ENCODE measurements around the gene ANO6. TPM values are rescaled to one million over a fixed set of nuclear protein-coding genes. Genes with fewer than 3 reads are reported as not detected.
"Not testable (repeated sequence)": the region's sequence is repeated elsewhere in the genome, so short reads cannot be mapped to it uniquely, and the experiment has no call there.

The ANO6 gene
- total RNA-seq, 2 experiments from 2014 or later = 23.1 to 24.4 TPM

GRCh38 chr12:45389426-45389825, 173.5 kb downstream of the ANO6 start:
- ATAC-seq (ENCODE audit: low read depth) = no peak

GRCh38 chr12:45397499-45397898, 181.6 kb downstream of the ANO6 start:
- H3K4me3 Mint-ChIP-seq; H3K4me1 Mint-ChIP-seq; ATAC-seq (ENCODE audit: low read depth); H3K27me3 Mint-ChIP-seq; POLR2A ChIA-PET; DNase-seq; H3K27ac Mint-ChIP-seq: not testable (repeated sequence)
- peaks cover 27% of the 10 kb centered on the region for H3K36me3 Mint-ChIP-seq
- peaks cover 10% of the 10 kb centered on the region for H3K9me3 Mint-ChIP-seq

More at GRCh38 chr12:45389426-45389825, 173.5 kb downstream of the ANO6 start:
- Mint-ChIP-seq H3K36me3 (peaks cover 42% of the 10 kb centered on the region), H3K9me3 (peaks cover 1% of the 10 kb centered on the region), H3K4me1 (no peaks in the 10 kb centered on the region), H3K27ac (no peak overlapping the region), H3K4me3 (no peak overlapping the region), H3K27me3 (no peaks in the 10 kb centered on the region)
- POLR2A ChIA-PET = no interaction called here
- DNase-seq = no peak

- no peaks in the 10 kb centered on the region for H3K27me3 Mint-ChIP-seq
- ATAC-seq (ENCODE audit: low read depth) (no peak), DNase-seq (no peak)
- POLR2A ChIA-PET = no interaction called here
- peaks cover 10% of the 10 kb centered on the region for H3K9me3 Mint-ChIP-seq
- no peaks in the 10 kb centered on the region for H3K4me1 Mint-ChIP-seq
- no peak overlapping the region for H3K4me3 Mint-ChIP-seq
- H3K27ac Mint-ChIP-seq = no peak overlapping the region
- peaks cover 18% of the 10 kb centered on the region for H3K36me3 Mint-ChIP-seq
Measured at GRCh38 chr12:45398552-45398951, 182.7 kb downstream of the ANO6 start.

GRCh38 chr12:45400991-45401390, 185.1 kb downstream of the ANO6 start:
- ATAC-seq (ENCODE audit: low read depth) (no peak), DNase-seq (no peak)
- Mint-ChIP-seq H3K27me3 (no peaks in the 10 kb centered on the region), H3K27ac (no peak overlapping the region), H3K36me3 (peaks cover 25% of the 10 kb centered on the region), H3K4me3 (no peak overlapping the region), H3K4me1 (no peaks in the 10 kb centered on the region), H3K9me3 (peaks cover 8% of the 10 kb centered on the region)
- POLR2A ChIA-PET = no interaction called here

GRCh38 chr12:45402288-45402687, 186.4 kb downstream of the ANO6 start:
- no peak for ATAC-seq (ENCODE audit: low read depth)

GRCh38 chr12:45406988-45407850, 191.3 kb downstream of the ANO6 start:
- Mint-ChIP-seq H3K27ac (no peak overlapping the region), H3K36me3 (peaks cover 23% of the 10 kb centered on the region), H3K4me3 (no peak overlapping the region), H3K27me3 (no peaks in the 10 kb centered on the region), H3K9me3 (no peaks in the 10 kb centered on the region), H3K4me1 (peaks cover 2% of the 10 kb centered on the region)
- DNase-seq (no peak), ATAC-seq (ENCODE audit: low read depth) (no peak)
- POLR2A ChIA-PET = no interaction called here

More at GRCh38 chr12:45402288-45402687, 186.4 kb downstream of the ANO6 start:
- POLR2A ChIA-PET = no interaction called here
- Mint-ChIP-seq H3K27ac (no peak overlapping the region), H3K9me3 (peaks cover 2% of the 10 kb centered on the region), H3K4me1 (no peaks in the 10 kb centered on the region), H3K27me3 (no peaks in the 10 kb centered on the region), H3K4me3 (no peak overlapping the region), H3K36me3 (peaks cover 20% of the 10 kb centered on the region)
- no peak for DNase-seq

- POLR2A ChIA-PET = no interaction called here
- H3K27ac Mint-ChIP-seq = no peak overlapping the region
Measured at GRCh38 chr12:45407981-45408728, 192.3 kb downstream of the ANO6 start.

GRCh38 chr12:45408729-45409114, 192.8 kb downstream of the ANO6 start:
- H3K4me3 Mint-ChIP-seq = no peak overlapping the region
- DNase-seq (no peak), ATAC-seq (ENCODE audit: low read depth) (no peak)
- H3K9me3 Mint-ChIP-seq = no peaks in the 10 kb centered on the region
- H3K36me3 Mint-ChIP-seq = peaks cover 22% of the 10 kb centered on the region
- POLR2A ChIA-PET = no interaction called here
- peaks cover 2% of the 10 kb centered on the region for H3K4me1 Mint-ChIP-seq
- H3K27me3 Mint-ChIP-seq = no peaks in the 10 kb centered on the region
- no peak overlapping the region for H3K27ac Mint-ChIP-seq

More at GRCh38 chr12:45407981-45408728, 192.3 kb downstream of the ANO6 start:
- H3K36me3 Mint-ChIP-seq = peaks cover 22% of the 10 kb centered on the region
- peaks cover 2% of the 10 kb centered on the region for H3K4me1 Mint-ChIP-seq
- ATAC-seq (ENCODE audit: low read depth) (no peak), DNase-seq (no peak)
- H3K4me3 Mint-ChIP-seq = no peak overlapping the region
- no peaks in the 10 kb centered on the region for H3K9me3 Mint-ChIP-seq
- H3K27me3 Mint-ChIP-seq = no peaks in the 10 kb centered on the region

GRCh38 chr12:45409966-45410365, 194.1 kb downstream of the ANO6 start:
- POLR2A ChIA-PET = no interaction called here

GRCh38 chr12:45411626-45412025, 195.7 kb downstream of the ANO6 start:
- H3K36me3 Mint-ChIP-seq = peaks cover 14% of the 10 kb centered on the region
- no peaks in the 10 kb centered on the region for H3K27me3 Mint-ChIP-seq
- no peak overlapping the region for H3K4me3 Mint-ChIP-seq
- H3K4me1 Mint-ChIP-seq = peaks cover 2% of the 10 kb centered on the region
- no peak for ATAC-seq (ENCODE audit: low read depth)
- POLR2A ChIA-PET = no interaction called here
- H3K9me3 Mint-ChIP-seq = no peaks in the 10 kb centered on the region
- H3K27ac Mint-ChIP-seq = no peak overlapping the region
- DNase-seq = no peak

More at GRCh38 chr12:45409966-45410365, 194.1 kb downstream of the ANO6 start:
- H3K36me3 Mint-ChIP-seq = peaks cover 15% of the 10 kb centered on the region
- H3K4me1 Mint-ChIP-seq = peaks cover 2% of the 10 kb centered on the region
- no peak for ATAC-seq (ENCODE audit: low read depth)
- no peaks in the 10 kb centered on the region for H3K27me3 Mint-ChIP-seq
- no peak overlapping the region for H3K27ac Mint-ChIP-seq
- no peak for DNase-seq
- no peak overlapping the region for H3K4me3 Mint-ChIP-seq
- no peaks in the 10 kb centered on the region for H3K9me3 Mint-ChIP-seq

- no peak for DNase-seq
- H3K9me3 Mint-ChIP-seq = no peaks in the 10 kb centered on the region
- no peaks in the 10 kb centered on the region for H3K4me1 Mint-ChIP-seq
- peaks cover 13% of the 10 kb centered on the region for H3K36me3 Mint-ChIP-seq
- H3K4me3 Mint-ChIP-seq = no peak overlapping the region
- H3K27me3 Mint-ChIP-seq = no peaks in the 10 kb centered on the region
- POLR2A ChIA-PET = no interaction called here
- no peak overlapping the region for H3K27ac Mint-ChIP-seq
- ATAC-seq (ENCODE audit: low read depth) = no peak
Measured at GRCh38 chr12:45415393-45415817, 199.5 kb downstream of the ANO6 start.

- POLR2A ChIA-PET = no interaction called here
- DNase-seq (no peak), ATAC-seq (ENCODE audit: low read depth) (no peak)
- H3K4me3 Mint-ChIP-seq = no peak overlapping the region
- no peaks in the 10 kb centered on the region for H3K9me3 Mint-ChIP-seq
- H3K4me1 Mint-ChIP-seq = no peaks in the 10 kb centered on the region
- no peaks in the 10 kb centered on the region for H3K27me3 Mint-ChIP-seq
- no peak overlapping the region for H3K27ac Mint-ChIP-seq
- peaks cover 13% of the 10 kb centered on the region for H3K36me3 Mint-ChIP-seq
Measured at GRCh38 chr12:45416126-45416525, 200.2 kb downstream of the ANO6 start.

- H3K9me3 Mint-ChIP-seq = no peaks in the 10 kb centered on the region
- no peak overlapping the region for H3K27ac Mint-ChIP-seq
- peaks cover 21% of the 10 kb centered on the region for H3K36me3 Mint-ChIP-seq
- ATAC-seq (ENCODE audit: low read depth) (no peak), DNase-seq (no peak)
- no peaks in the 10 kb centered on the region for H3K4me1 Mint-ChIP-seq
- no peak overlapping the region for H3K4me3 Mint-ChIP-seq
- POLR2A ChIA-PET = no interaction called here
- H3K27me3 Mint-ChIP-seq = no peaks in the 10 kb centered on the region
Measured at GRCh38 chr12:45418520-45418919, 202.6 kb downstream of the ANO6 start.

- no peaks in the 10 kb centered on the region for H3K4me1 Mint-ChIP-seq
- peaks cover 26% of the 10 kb centered on the region for H3K36me3 Mint-ChIP-seq
- no peaks in the 10 kb centered on the region for H3K9me3 Mint-ChIP-seq
- no peaks in the 10 kb centered on the region for H3K27me3 Mint-ChIP-seq
- ATAC-seq (ENCODE audit: low read depth) = no peak
- POLR2A ChIA-PET = no interaction called here
- no peak for DNase-seq
- no peak overlapping the region for H3K4me3 Mint-ChIP-seq
- H3K27ac Mint-ChIP-seq = no peak overlapping the region
Measured at GRCh38 chr12:45419317-45419814, 203.5 kb downstream of the ANO6 start.
